GM12878 (cell line): ENCODE data around the gene FRAS1. TPM values are rescaled to one million over a fixed set of nuclear protein-coding genes. Genes with fewer than 3 reads are reported as not detected.
A peak's percentile ranks its signal among the peaks of the same experiment; 100 is the strongest.

Experiments
- CHD2 ChIP-seq: IDR thresholded peaks from 2 replicates; pipeline ENCODE4 v1.6.1; 2011; ENCODE audit warnings: low read depth, low read length, improper control_type of control experiment, borderline replicate concordance
- CUX1 ChIP-seq: IDR thresholded peaks from 2 replicates; pipeline ENCODE4 v1.6.1; 2012; ENCODE audit warnings: improper control_type of control experiment, low read depth, low read length; ENCODE audit not compliant: insufficient replicate concordance
- E2F8 ChIP-seq: fragments of 450-650 bp; IDR thresholded peaks from 2 replicates; pipeline ENCODE4 v1.6.1; 2018; ENCODE audit warnings: mild to moderate bottlenecking, low read depth, moderate library complexity; ENCODE audit not compliant: partially characterized antibody
- GABPA ChIP-seq: IDR thresholded peaks from 2 replicates; pipeline ENCODE4 v1.6.1; 2014; ENCODE audit warnings: antibody characterized with exemption, low read depth, mild to moderate bottlenecking, inconsistent platforms
- HDAC2 ChIP-seq: fragments of 200-600 bp; sonication (generic); IDR thresholded peaks from 2 replicates; pipeline ENCODE4 v1.6.1; 2017
- IRF4 ChIP-seq: IDR thresholded peaks from 2 replicates; pipeline ENCODE4 v1.6.1; 2011; ENCODE audit warnings: low read depth, low read length
- JUND ChIP-seq: IDR thresholded peaks from 2 replicates; pipeline ENCODE4 v1.6.1; 2012; ENCODE audit warnings: low read depth, mild to moderate bottlenecking, low read length, improper control_type of control experiment, moderate library complexity
- NFYB ChIP-seq: IDR thresholded peaks from 2 replicates; pipeline ENCODE4 v1.6.1; 2011; ENCODE audit warnings: low read depth, mild to moderate bottlenecking, low read length, improper control_type of control experiment, moderate library complexity; ENCODE audit not compliant: insufficient read depth
- PAX5 ChIP-seq: IDR thresholded peaks from 2 replicates; pipeline ENCODE4 v1.6.1; 2011; ENCODE audit warnings: low read depth, low read length, borderline replicate concordance
- PRDM15 ChIP-seq: fragments of 450-650 bp; formaldehyde crosslinking; IDR thresholded peaks from 2 replicates; pipeline ENCODE4 v1.4.0; 2020; ENCODE audit warnings: mild to moderate bottlenecking, moderate library complexity
- SIN3A ChIP-seq: IDR thresholded peaks from 2 replicates; pipeline ENCODE4 v1.6.1; 2012; ENCODE audit warnings: low read depth, low read length, improper control_type of control experiment
- SP1 ChIP-seq: IDR thresholded peaks from one replicate; pipeline ENCODE4 v1.6.1; 2011; ENCODE audit warnings: low read depth, low read length
- SPI1 ChIP-seq: IDR thresholded peaks from 2 replicates; pipeline ENCODE4 v1.6.1; 2011; ENCODE audit warnings: low read depth, mild to moderate bottlenecking, low read length, moderate library complexity, borderline replicate concordance; ENCODE audit not compliant: insufficient read depth
- SREBF1 ChIP-seq: IDR thresholded peaks from 2 replicates; pipeline ENCODE4 v1.6.1; 2012; ENCODE audit warnings: mild to moderate bottlenecking, low read length
- TAF1 ChIP-seq: IDR thresholded peaks from 2 replicates; pipeline ENCODE4 v1.6.1; 2011; ENCODE audit warnings: mild to moderate bottlenecking, low read depth, low read length, borderline replicate concordance
- TCF12 ChIP-seq: IDR thresholded peaks from 2 replicates; pipeline ENCODE4 v1.6.1; 2011; ENCODE audit warnings: low read depth, mild to moderate bottlenecking, low read length
- TCF3 ChIP-seq: IDR thresholded peaks from 2 replicates; pipeline ENCODE4 v1.6.1; 2012; ENCODE audit warnings: low read depth, mild to moderate bottlenecking, low read length, borderline replicate concordance; ENCODE audit not compliant: insufficient read depth
- ZSCAN29 ChIP-seq: fragments of 450-650 bp; IDR thresholded peaks from 2 replicates; pipeline ENCODE4 v1.6.1; 2017; ENCODE audit warnings: mild to moderate bottlenecking, moderate library complexity
- polyA plus RNA-seq, 11 experiments: library from polyadenylated mRNA; depleted of rRNA in 4 of 11; unstranded in 6 of 11; stranded (reverse) in 5 of 11; fragments of >200 nt; fragmentation: Nextera tagmentation in 4 of 11; fragmentation: Illumina TruSeq in 1 of 11; extraction: Ambion mirVana in 4 of 11; extraction: Trizol in 1 of 11; gene quantifications; 1 replicate in 1 of 11; 2 replicates in 10 of 11; pipeline versions ENCODE4 v1.2.1 to v1.2.3, GENCODE V29; 2011 to 2016; ENCODE audit warnings: inconsistent platforms in 2 of 11, missing spikeins in 2 of 11, low read depth in 1 of 11
- total RNA-seq, 4 experiments: library from RNA; depleted of rRNA in 3 of 4; stranded (reverse); fragments of >200 nt in 3 of 4; fragmentation: Illumina TruSeq in 1 of 4; extraction: Trizol in 1 of 4; gene quantifications; 2 replicates each; pipeline versions ENCODE4 v1.2.1 to v1.2.3, GENCODE V29; 2013 to 2021

The FRAS1 gene
- total and polyA plus RNA-seq, 10 of the 15 experiments (the other 5 are each of a cell fraction or from before 2014, with no cell fraction given): 0.08 to 11.7 (median 0.20) TPM

- no peak for TF ChIP-seq JUND
- TF ChIP-seq SIN3A: no peak
- TF ChIP-seq SP1: no peak
- TF ChIP-seq ZSCAN29: no peak
- TF ChIP-seq CHD2: no peak
- TF ChIP-seq PAX5: no peak
- TF ChIP-seq GABPA: no peak
- no peak for TF ChIP-seq TAF1
- 0 out of 2 replicates have a peak, but pooled peaks have one; percentile 23 for TF ChIP-seq NFYB
- TF ChIP-seq SREBF1: no peak
- TF ChIP-seq TCF3: no peak
- no peak for TF ChIP-seq PRDM15 (CRISPR knock-in tag)
- no peak for TF ChIP-seq HDAC2
- TF ChIP-seq CUX1: no peak
- no peak for TF ChIP-seq TCF12
- no peak for TF ChIP-seq E2F8
- TF ChIP-seq IRF4: no peak
- no peak for TF ChIP-seq SPI1
Observed at GRCh38 chr4:78566834-78567499, 509.8 kb downstream of the FRAS1 start (continued).
